ENCODE data around the gene WNK1. TPM values are rescaled to one million over a fixed set of nuclear protein-coding genes. Genes with fewer than 3 reads are reported as not detected.
A peak's percentile ranks its signal among the peaks of the same experiment; 100 is the strongest.
"Not testable (repeated sequence)": the region's sequence is repeated elsewhere in the genome, so short reads cannot be mapped to it uniquely, and the experiment has no call there.

Gene WNK1
- total RNA-seq (2021; fragmentation: NEBNext Ultra II Directional; extraction: Animal tissue kit (Norgen Biotek cat#: 25700)) = 100 to 1,000 TPM in 2 of 6 experiments, 10 to 100 TPM in 4; 79.5 to 106 (median 94.3) TPM
- long read RNA-seq, partial matches to known transcripts = 4 of 27 reads
- long read RNA-seq, other reads (novel, unspliced or antisense) = 22 of 27 reads

DNA sequence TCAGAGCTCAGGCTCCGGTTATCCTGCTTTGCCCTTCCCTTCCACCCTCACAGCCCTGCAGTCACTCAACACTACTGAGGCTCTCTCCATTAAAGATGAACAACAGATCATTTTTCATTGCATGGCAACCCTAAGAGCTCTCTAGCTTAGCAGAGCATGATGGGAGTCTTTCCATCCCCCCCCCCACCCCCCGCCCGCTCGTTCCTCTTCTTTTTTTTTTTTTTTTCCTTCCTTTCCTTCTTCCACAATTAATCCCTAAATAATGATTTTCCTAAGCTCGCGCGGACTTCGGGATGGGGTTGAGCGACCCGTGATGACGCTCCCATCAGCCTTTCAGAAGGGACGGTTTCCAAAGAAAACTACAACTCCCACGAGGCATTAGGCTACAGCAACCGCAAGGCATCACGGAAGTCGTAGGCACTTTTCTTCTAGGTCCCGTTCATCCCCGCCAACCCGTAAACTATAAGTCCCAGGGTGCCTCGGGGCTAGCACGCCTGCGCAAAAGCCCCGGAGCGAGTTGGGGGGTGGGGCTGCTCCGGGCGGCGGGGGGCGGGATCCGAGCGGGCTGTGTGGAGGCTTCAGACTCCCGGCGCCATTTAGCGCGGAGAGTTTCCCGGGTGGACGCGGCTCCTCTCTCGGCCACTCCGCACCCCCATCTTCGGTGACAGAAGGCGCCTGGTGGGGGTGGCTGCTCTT, at the start of gene WNK1:
Gene WNK1 (plus strand): TSS at position 581 of the 696 bp plus-strand sequence. CDS start 987 bp downstream, outside the sequence.
- Mint-ChIP-seq H3K9me3 (no peaks in the 10 kb centered on the region), H3K27ac (peak within 1 kb of the TSS; percentile 85)

DNA sequence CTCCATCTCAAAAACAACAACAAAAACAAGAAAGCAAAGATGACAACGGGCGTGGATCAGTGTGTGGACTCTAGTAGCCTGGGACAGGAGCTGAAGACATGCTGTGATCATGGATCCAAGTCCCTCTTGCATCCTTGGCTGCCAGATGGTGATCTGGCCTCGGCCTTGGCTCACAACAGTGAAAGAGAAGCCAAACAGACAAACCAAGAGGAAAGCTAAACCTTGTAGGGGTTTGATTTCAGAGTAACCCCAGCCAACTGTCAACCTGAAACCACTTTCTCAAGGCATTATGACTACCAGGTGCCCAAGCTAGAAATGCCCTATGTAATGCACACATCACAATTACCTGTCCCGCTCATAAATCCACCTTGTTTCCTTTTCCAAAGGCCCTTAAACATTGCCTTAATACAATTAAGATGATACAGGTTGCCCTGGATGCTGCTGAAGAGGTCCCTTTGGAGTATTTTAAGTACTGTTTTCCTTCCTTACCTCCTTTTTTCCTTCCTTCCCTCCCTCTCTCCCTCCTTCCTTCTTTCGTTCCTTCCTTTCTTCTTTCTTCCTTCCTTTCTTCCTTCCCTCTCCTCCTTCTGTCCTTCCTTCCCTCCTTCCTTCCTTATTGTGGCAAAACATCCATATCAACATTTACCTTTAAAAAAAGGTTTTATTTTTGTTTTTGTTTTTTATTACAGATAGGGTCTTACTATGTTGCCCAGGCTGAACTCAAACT, 47.7 kb upstream of the WNK1 start:
- peaks cover 35% of the 10 kb centered on the region for H3K27me3 Mint-ChIP-seq (ENCODE audit: insufficient read depth)
- DNase-seq = no peak
- TF ChIP-seq CTCF (IDR thresholded peaks at IDR 0.05) = no peak
- no peaks in the 10 kb centered on the region for H3K36me3 Mint-ChIP-seq (ENCODE audit: low read depth)
- no peak overlapping the region for H3K4me3 Mint-ChIP-seq
- H3K27ac Mint-ChIP-seq = no peak overlapping the region
- H3K4me1 Mint-ChIP-seq (ENCODE audit: low read depth) = no peaks in the 10 kb centered on the region
- no peaks in the 10 kb centered on the region for H3K9me3 Mint-ChIP-seq

More for the DNA sequence above, at the start of gene WNK1:
- peak; percentile 98 for DNase-seq
- H3K4me1 Mint-ChIP-seq (ENCODE audit: low read depth) = peaks cover 21% of the 10 kb centered on the region
- no peak for TF ChIP-seq CTCF (IDR thresholded peaks at IDR 0.05)
- H3K27me3 Mint-ChIP-seq (ENCODE audit: insufficient read depth) = peaks cover 2% of the 10 kb centered on the region
- peak within 1 kb of the TSS; percentile 98 for H3K4me3 Mint-ChIP-seq
- peaks cover 29% of the 10 kb centered on the region for H3K36me3 Mint-ChIP-seq (ENCODE audit: low read depth)

- not testable (repeated sequence) for H3K9me3 Mint-ChIP-seq; H3K27ac Mint-ChIP-seq; H3K4me3 Mint-ChIP-seq; DNase-seq; H3K36me3 Mint-ChIP-seq (ENCODE audit: low read depth)
- Mint-ChIP-seq H3K4me1 (ENCODE audit: low read depth) (peaks cover 12% of the 10 kb centered on the region), H3K27me3 (ENCODE audit: insufficient read depth) (peaks cover 22% of the 10 kb centered on the region)
Observed at GRCh38 chr12:708084-708483, 44.3 kb upstream of the WNK1 start.

GRCh38 chr12:709455-710020, 42.8 kb upstream of the WNK1 start:
- Mint-ChIP-seq H3K9me3 (no peaks in the 10 kb centered on the region), H3K36me3 (ENCODE audit: low read depth) (no peaks in the 10 kb centered on the region), H3K4me3 (no peak overlapping the region), H3K27ac (no peak overlapping the region), H3K4me1 (ENCODE audit: low read depth) (peaks cover 12% of the 10 kb centered on the region), H3K27me3 (ENCODE audit: insufficient read depth) (peaks cover 17% of the 10 kb centered on the region)
- DNase-seq = no peak
- TF ChIP-seq CTCF (IDR thresholded peaks at IDR 0.05) = no peak

DNA sequence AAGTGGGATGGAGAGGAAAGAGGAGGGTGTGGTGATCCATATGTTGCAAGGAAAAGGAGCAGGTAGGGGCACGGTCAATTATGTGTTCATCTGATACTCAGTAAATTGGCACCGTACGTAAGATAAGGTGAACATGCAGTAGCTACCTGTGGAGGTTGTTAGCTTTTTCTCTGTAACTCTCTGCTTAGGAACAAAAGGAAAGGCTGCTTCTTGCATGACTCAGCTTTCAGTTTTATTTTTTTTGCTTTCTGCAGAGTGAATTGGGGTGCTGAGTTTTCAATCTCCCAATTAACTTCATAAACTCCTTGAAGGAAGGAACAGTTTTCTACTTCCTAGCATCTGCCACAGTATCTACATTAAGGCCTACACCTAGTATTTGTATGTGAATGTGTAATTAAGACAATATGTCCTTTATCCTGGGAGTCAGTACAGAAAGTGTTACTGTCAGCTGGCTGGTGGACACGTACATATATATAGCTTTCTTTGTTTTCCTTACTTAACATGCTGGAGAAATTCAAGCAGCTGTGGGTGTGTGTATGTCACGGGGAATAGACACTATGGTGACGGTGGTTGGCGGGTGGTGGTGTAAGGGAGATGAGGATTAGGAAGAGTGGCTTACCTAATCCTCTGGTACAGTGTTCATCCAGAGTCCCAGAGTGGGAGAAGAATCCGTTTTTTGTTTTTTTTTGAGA, 40.1 kb upstream of the WNK1 start:
- no peak overlapping the region for H3K27ac Mint-ChIP-seq
- H3K4me1 Mint-ChIP-seq (ENCODE audit: low read depth) = peaks cover 12% of the 10 kb centered on the region
- H3K4me3 Mint-ChIP-seq = peak overlapping the region; percentile 45
- no peaks in the 10 kb centered on the region for H3K9me3 Mint-ChIP-seq
- peaks cover 15% of the 10 kb centered on the region for H3K27me3 Mint-ChIP-seq (ENCODE audit: insufficient read depth)
- H3K36me3 Mint-ChIP-seq (ENCODE audit: low read depth) = no peaks in the 10 kb centered on the region
- no peak for TF ChIP-seq CTCF (IDR thresholded peaks at IDR 0.05)
- no peak for DNase-seq

All from HFFc6 (cell line).